Keratinocyte (primary cell): ENCODE data around the gene SPRED2. TPM values are rescaled to one million over a fixed set of nuclear protein-coding genes. Genes with fewer than 3 reads are reported as not detected.

Experiments
- DNase-seq: peaks from one replicate; pipeline ENCODE4 v3.0.0-alpha.2; 2011; ENCODE audit warnings: low read depth, missing footprints, low spot score
- FAIRE-seq: peaks from 2 replicates; lab custom pipeline; 2011; peaks lifted over from hg19 to GRCh38; lab: Jason Lieb, UNC
- H2AFZ ChIP-seq: 2 replicates; pipeline ENCODE4 v1.6.0; 2012; ENCODE audit warnings: low read length, control low read depth, inconsistent platforms; ENCODE audit not compliant: control insufficient read depth
- H3K27ac ChIP-seq: 2 replicates; pipeline ENCODE4 v1.5.1; 2011; ENCODE audit warnings: low read length; ENCODE audit not compliant: control insufficient read depth, insufficient read depth
- H3K27me3 ChIP-seq: 3 replicates; pipeline ENCODE4 v1.6.0; 2011; ENCODE audit warnings: low read length; ENCODE audit not compliant: control insufficient read depth, insufficient read depth; ENCODE audit errors: extremely low read depth
- H3K36me3 ChIP-seq, 2 experiments: 2 replicates in 1 of 2; 3 replicates in 1 of 2; pipeline ENCODE4 v1.5.1; 2011; ENCODE audit warnings: low read length in 2 of 2, mild to moderate bottlenecking in 1 of 2; ENCODE audit not compliant: control insufficient read depth in 2 of 2, insufficient read depth in 2 of 2; ENCODE audit errors: extremely low read depth in 1 of 2
- H3K4me1 ChIP-seq: 3 replicates; pipeline ENCODE4 v1.5.1; 2011; ENCODE audit warnings: low read length; ENCODE audit not compliant: control insufficient read depth, insufficient read depth; ENCODE audit errors: extremely low read depth
- H3K4me2 ChIP-seq: 3 replicates; pipeline ENCODE4 v1.6.0; 2011; ENCODE audit warnings: low read depth, low read length; ENCODE audit not compliant: control insufficient read depth, insufficient read depth; ENCODE audit errors: extremely low read depth
- H3K4me3 ChIP-seq, 3 experiments: fragments of 200-600 bp in 1 of 3; sonication (generic) in 1 of 3; 2 replicates in 2 of 3; 3 replicates in 1 of 3; pipeline ENCODE4 v1.5.1; 2011 to 2016; ENCODE audit warnings: low read length in 3 of 3, mild to moderate bottlenecking in 3 of 3, control low read depth in 2 of 3, inconsistent platforms in 1 of 3, low read depth in 1 of 3, mixed read lengths in 1 of 3, mixed run types in 1 of 3, moderate library complexity in 1 of 3; ENCODE audit not compliant: control insufficient read depth in 2 of 3, insufficient read depth in 2 of 3; ENCODE audit errors: extremely low read depth in 1 of 3
- H3K79me2 ChIP-seq: 2 replicates; pipeline ENCODE4 v1.6.0; 2012; ENCODE audit warnings: low read length; ENCODE audit not compliant: control insufficient read depth, insufficient read depth
- H3K9ac ChIP-seq: 3 replicates; pipeline ENCODE4 v1.6.0; 2011; ENCODE audit warnings: low read length; ENCODE audit not compliant: control insufficient read depth, insufficient read depth; ENCODE audit errors: extremely low read depth
- H3K9me1 ChIP-seq: 3 replicates; pipeline ENCODE4 v1.6.0; 2011; ENCODE audit warnings: low read length; ENCODE audit not compliant: control insufficient read depth, insufficient read depth; ENCODE audit errors: extremely low read depth
- H3K9me3 ChIP-seq: 2 replicates; pipeline ENCODE4 v1.5.1; 2012; ENCODE audit warnings: low read depth, low read length; ENCODE audit not compliant: control insufficient read depth
- H4K20me1 ChIP-seq: 3 replicates; pipeline ENCODE4 v1.6.0; 2011; ENCODE audit warnings: low read length; ENCODE audit not compliant: control insufficient read depth, insufficient read depth; ENCODE audit errors: extremely low read depth
- CTCF ChIP-seq, 3 experiments: IDR thresholded peaks in 1 of 3; conservative IDR thresholded peaks in 1 of 3; optimal IDR thresholded peaks in 1 of 3; 2 replicates in 2 of 3; 3 replicates in 1 of 3; pipeline versions ENCODE3 to v1.5.1; 2011; ENCODE audit warnings: low read length in 3 of 3, mild to moderate bottlenecking in 3 of 3, moderate library complexity in 2 of 3, control low read depth in 1 of 3, inconsistent platforms in 1 of 3; ENCODE audit not compliant: insufficient read depth in 2 of 3; ENCODE audit errors: extremely low read depth in 1 of 3
- EZH2 ChIP-seq: IDR thresholded peaks from one replicate; pipeline ENCODE4 v1.6.1; 2012; ENCODE audit warnings: inconsistent platforms, mild to moderate bottlenecking, low read length, moderate library complexity
- dilution Hi-C: fragments of 300-500 bp; cut with MboI; formaldehyde crosslinking; loops from one replicate; pipeline ENCODE4 v1.7.0; 2020; ENCODE audit warnings: low sequenced_read_pairs; ENCODE audit not compliant: extremely low pct_ligation_motif_present
- polyA plus RNA-seq, 5 experiments: library from polyadenylated mRNA; depleted of rRNA in 3 of 5; stranded (reverse) in 3 of 5; stranded (forward) in 1 of 5; unstranded in 1 of 5; fragments of >200 nt; gene quantifications; 1 replicate in 1 of 5; 2 replicates in 3 of 5; 3 replicates in 1 of 5; pipeline versions ENCODE4 v1.2.1 to v1.2.3, GENCODE V29; 2011 to 2012; ENCODE audit warnings: missing spikeins in 2 of 5, low read depth in 1 of 5, low replicate concordance in 1 of 5

SPRED2 gene
- polyA plus RNA-seq, 1 donor (not counting 4 experiments of a cell fraction or from before 2014, with no cell fraction given): 26.8 TPM

DNA sequence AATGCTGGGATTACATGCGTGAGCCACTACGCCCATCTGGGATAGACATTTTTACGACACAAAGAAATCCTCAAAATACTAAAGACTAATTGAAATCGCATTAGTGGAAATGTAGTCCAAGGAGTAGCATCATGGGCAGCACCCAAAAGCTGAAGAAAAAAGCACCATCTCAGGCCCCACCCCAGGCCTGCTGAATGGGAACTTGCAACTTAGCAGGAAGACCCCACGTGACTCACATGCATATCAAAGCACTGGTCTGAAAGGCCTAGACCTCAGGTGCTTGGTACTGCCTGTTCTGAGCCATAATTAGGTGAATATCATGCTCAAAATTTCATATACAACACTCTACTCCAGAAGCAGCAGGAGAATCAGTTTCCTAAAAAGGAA, 28.9 kb downstream of the SPRED2 start:
- FAIRE-seq (no peak), DNase-seq (no peak)
- H3K79me2 ChIP-seq: peaks cover 95% of the 10 kb centered on the region
- no peak overlapping the region for H2AFZ ChIP-seq
- H4K20me1 ChIP-seq: peaks cover 17% of the 10 kb centered on the region
- H3K4me3 ChIP-seq: no peak overlapping the region
- no peaks in the 10 kb centered on the region for H3K9me3 ChIP-seq
- TF ChIP-seq CTCF (optimal IDR thresholded peaks at IDR 0.05 in 1 of 3, IDR thresholded peaks at IDR 0.05 in 1 of 3, conservative IDR thresholded peaks at IDR 0.05 in 1 of 3; ENCODE audit: extremely low read depth in 1 of 3, insufficient read depth in 2 of 3, low read length in 3 of 3): no peak
- no peak for TF ChIP-seq EZH2
- peaks cover 11% of the 10 kb centered on the region for H3K4me1 ChIP-seq
- H3K9ac ChIP-seq: no peak overlapping the region
- no peaks in the 10 kb centered on the region for H3K9me1 ChIP-seq
- dilution Hi-C loops: no loop called here
- H3K27me3 ChIP-seq: no peaks in the 10 kb centered on the region
- H3K27ac ChIP-seq: no peak overlapping the region
- H3K36me3 ChIP-seq: no peaks in the 10 kb centered on the region
- no peak overlapping the region for H3K4me2 ChIP-seq

- FAIRE-seq: no peak
- H4K20me1 ChIP-seq: peaks cover 17% of the 10 kb centered on the region
These were observed 29.4 kb downstream of the SPRED2 start for GRCh38 chr2:65402780-65403528.

More at GRCh38 chr2:65402780-65403528, 29.4 kb downstream of the SPRED2 start:
- Histone ChIP-seq H3K4me2 (no peak overlapping the region), H3K4me3 (no peak overlapping the region), H3K79me2 (peaks cover 95% of the 10 kb centered on the region), H3K36me3 (no peaks in the 10 kb centered on the region), H3K27me3 (no peaks in the 10 kb centered on the region), H3K9ac (no peak overlapping the region), H3K9me3 (no peaks in the 10 kb centered on the region), H3K27ac (no peak overlapping the region), H3K9me1 (no peaks in the 10 kb centered on the region), H2AFZ (no peak overlapping the region), H3K4me1 (peaks cover 11% of the 10 kb centered on the region)
- dilution Hi-C loops: no loop called here
- no peak for DNase-seq
- TF ChIP-seq EZH2 (no peak), CTCF (optimal IDR thresholded peaks at IDR 0.05 in 1 of 3, IDR thresholded peaks at IDR 0.05 in 1 of 3, conservative IDR thresholded peaks at IDR 0.05 in 1 of 3; ENCODE audit: extremely low read depth in 1 of 3, insufficient read depth in 2 of 3, low read length in 3 of 3) (no peak)
